HG02798 (cell line): Measurements from ENCODE around the gene MICU2.
A peak's percentile ranks its signal among the peaks of the same experiment; 100 is the strongest.

Source experiments
- ATAC-seq: cut with Tn5 transposase; IDR thresholded peaks from one replicate; pipeline ENCODE4 v1.9.1; 2021; ENCODE audit warnings: mild to moderate bottlenecking; ENCODE audit not compliant: unreplicated experiment, poor library complexity

MICU2 gene

GRCh38 chr13:21511849-21512248, 92.1 kb downstream of the MICU2 start:
- ATAC-seq: no peak

GRCh38 chr13:21504379-21504778, 99.6 kb downstream of the MICU2 start:
- ATAC-seq: no peak

- ATAC-seq: no peak
These were observed 102.3 kb downstream of the MICU2 start for GRCh38 chr13:21501686-21502085.

GRCh38 chr13:21486322-21486721, 117.6 kb downstream of the MICU2 start:
- no peak for ATAC-seq

GRCh38 chr13:21483748-21484147, 120.2 kb downstream of the MICU2 start:
- ATAC-seq: no peak

GRCh38 chr13:21481359-21481758, 122.6 kb downstream of the MICU2 start:
- no peak for ATAC-seq

GRCh38 chr13:21478881-21479808, 124.8 kb downstream of the MICU2 start:
- ATAC-seq: peak; percentile 47

GRCh38 chr13:21476893-21477472, 127.0 kb downstream of the MICU2 start:
- peak; percentile 90 for ATAC-seq

- no peak for ATAC-seq
These were observed 128.9 kb downstream of the MICU2 start for GRCh38 chr13:21475115-21475514.

GRCh38 chr13:21470785-21471184, 133.2 kb downstream of the MICU2 start:
- no peak for ATAC-seq

GRCh38 chr13:21466527-21466926, 137.4 kb downstream of the MICU2 start:
- ATAC-seq: no peak

GRCh38 chr13:21465710-21466160, 138.2 kb downstream of the MICU2 start:
- no peak for ATAC-seq

- ATAC-seq: no peak
These were observed 140.5 kb downstream of the MICU2 start for GRCh38 chr13:21463424-21463823.

GRCh38 chr13:21461131-21461530, 142.8 kb downstream of the MICU2 start:
- no peak for ATAC-seq

GRCh38 chr13:21458813-21459701, 144.9 kb downstream of the MICU2 start, which contains the start of gene ZDHHC20:
Gene ZDHHC20 (minus strand): TSS chr13:21459303. CDS start chr13:21459171, 132 bp downstream.
- peak; percentile 91 for ATAC-seq

GRCh38 chr13:21458451-21458812, 145.5 kb downstream of the MICU2 start:
- peak; percentile 32 for ATAC-seq

GRCh38 chr13:21453387-21454081, 150.4 kb downstream of the MICU2 start:
- no peak for ATAC-seq

GRCh38 chr13:21450936-21451335, 153.0 kb downstream of the MICU2 start:
- no peak for ATAC-seq

GRCh38 chr13:21446656-21447055, 157.3 kb downstream of the MICU2 start:
- no peak for ATAC-seq

- ATAC-seq: no peak
These were observed 158.2 kb downstream of the MICU2 start for GRCh38 chr13:21445759-21446158.
